Posterior vena cava (tissue), 2 donors: Measurements from ENCODE around the gene TMEM259. TPM values are rescaled to one million over a fixed set of nuclear protein-coding genes. Genes with fewer than 3 reads are reported as not detected.
"Not testable (repeated sequence)": the region's sequence is repeated elsewhere in the genome, so short reads cannot be mapped to it uniquely, and the experiment has no call there.

Source experiments
- DNase-seq: peaks from one replicate; pipeline ENCODE4 v3.0.0-alpha.2; 2020; ENCODE audit warnings: low spot score
- intact Hi-C, 2 donors: fragments of 100-400 bp; cut with DNase I; formaldehyde crosslinking; loops; one replicate each; pipeline versions ENCODE4 v1.14.1 to v1.14.2; 2022 to 2023
- total RNA-seq, 2 donors: library from RNA; stranded (reverse); fragmentation: NEBNext Ultra II Directional; extraction: Animal tissue kit (Norgen Biotek cat#: 25700); gene quantifications; one replicate each; pipeline ENCODE4 v1.2.1, GENCODE V29; 2021
- donor health status: DM: yes; HTN: yes; CAD: no.
- donor health status: DM: yes; HTN: yes; CAD: no.

The TMEM259 gene
- total RNA-seq, 2 donors from 2014 or later, result 96.5 to 99.8 TPM

DNA sequence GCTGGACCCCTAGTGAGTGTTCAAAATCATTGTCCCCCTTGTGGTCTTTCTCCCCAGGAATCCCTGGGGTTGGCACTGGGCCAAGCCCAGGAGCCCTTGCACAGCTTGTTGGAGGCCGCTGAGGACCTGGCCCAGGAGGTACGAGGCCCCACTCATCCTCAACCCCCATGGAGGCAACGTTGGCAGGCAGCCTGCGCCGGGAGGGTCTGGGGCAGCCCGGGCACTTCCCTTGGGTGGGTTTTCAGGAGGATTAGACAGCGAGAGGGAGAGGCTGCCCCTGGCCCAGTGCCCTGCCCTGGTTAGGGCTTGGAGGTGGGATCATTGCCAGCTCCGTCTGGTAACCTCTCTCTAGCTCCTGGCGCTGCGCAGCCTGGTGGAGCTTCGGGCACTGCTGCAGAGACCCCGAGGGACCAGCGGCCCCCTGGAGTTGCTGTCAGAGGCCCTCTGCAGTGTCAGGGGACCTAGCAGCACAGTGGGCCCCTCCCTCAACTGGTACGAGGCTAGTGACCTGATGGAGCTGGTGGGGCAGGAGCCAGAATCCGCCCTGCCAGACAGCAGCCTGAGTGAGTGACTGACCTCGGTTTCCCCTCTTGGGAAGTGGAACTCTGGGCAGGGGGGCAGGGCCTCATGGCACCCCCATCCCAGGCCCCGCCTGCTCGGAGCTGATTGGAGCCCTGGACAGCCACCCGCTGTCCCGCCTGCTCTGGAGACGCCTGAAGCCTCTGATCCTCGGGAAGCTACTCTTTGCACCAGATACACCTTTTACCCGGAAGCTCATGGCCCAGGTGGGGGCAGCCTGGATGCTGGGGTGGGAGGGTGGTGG lies 22.0 kb upstream of the TMEM259 start:
- no peak for DNase-seq

DNA sequence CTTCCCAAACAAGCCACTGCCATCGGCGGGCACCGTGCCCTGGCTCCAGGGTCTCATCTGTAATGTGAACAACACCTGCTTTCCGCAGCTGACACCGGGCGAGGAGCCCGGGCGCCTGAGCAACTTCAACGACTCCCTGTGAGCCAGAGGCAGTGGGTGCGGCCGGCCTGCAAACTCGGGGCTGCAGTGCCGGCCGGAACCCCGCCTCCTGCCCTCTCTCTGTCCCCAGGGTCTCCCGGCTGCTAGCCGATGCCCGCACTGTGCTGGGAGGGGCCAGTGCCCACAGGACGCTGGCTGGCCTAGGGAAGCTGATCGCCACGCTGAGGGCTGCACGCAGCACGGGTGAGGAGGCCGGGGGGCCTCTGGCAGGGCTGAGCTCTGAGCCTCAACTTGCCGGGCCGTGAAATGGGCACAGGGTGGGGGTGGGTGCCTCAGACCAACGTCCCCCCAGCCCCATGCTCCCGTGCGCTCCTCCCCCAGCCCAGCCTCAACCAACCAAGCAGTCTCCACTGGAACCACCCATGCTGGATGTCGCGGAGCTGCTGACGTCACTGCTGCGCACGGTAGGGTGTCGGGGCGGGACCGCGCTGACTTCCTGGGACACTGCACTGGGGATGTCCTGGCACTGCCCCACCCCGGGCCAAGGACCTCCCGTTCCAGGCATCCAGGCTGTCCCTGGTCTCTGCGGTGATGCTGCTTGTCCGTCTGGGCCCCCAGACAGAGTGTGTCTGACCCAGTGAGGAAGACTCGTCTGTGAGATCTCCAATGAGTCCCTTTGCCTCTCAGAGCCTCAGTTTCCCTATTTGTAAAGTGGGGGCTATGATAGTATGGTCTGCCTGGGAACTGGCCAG lies 21.1 kb upstream of the TMEM259 start:
- no peak for DNase-seq
- intact Hi-C loops, result no loop called here

More for the DNA sequence above, 22.0 kb upstream of the TMEM259 start:
- intact Hi-C loops, result no loop called here

DNA sequence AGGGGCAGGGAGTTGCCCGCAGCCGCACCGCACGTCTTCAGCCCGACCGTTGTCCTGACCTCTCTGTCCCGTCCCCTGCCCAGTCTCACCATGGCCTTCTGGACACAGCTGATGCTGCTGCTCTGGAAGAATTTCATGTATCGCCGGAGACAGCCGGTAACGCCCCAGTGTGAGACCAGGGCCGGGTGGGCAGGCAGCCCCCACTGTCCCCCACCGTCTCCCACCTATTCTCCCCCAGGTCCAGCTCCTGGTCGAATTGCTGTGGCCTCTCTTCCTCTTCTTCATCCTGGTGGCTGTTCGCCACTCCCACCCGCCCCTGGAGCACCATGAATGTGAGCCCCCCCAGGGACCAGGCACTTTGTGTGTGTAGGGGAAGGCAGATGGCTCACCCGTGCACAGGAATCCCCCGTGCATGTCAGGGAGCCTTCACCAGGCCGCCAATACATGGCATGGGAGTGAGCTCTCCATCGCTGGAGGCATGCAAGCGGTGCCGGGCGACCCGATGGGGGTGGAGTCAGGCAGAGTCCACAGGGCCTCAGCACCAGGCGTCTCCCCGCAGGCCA lies 20.4 kb upstream of the TMEM259 start:
- intact Hi-C loops, result no loop called here
- no peak for DNase-seq

DNA sequence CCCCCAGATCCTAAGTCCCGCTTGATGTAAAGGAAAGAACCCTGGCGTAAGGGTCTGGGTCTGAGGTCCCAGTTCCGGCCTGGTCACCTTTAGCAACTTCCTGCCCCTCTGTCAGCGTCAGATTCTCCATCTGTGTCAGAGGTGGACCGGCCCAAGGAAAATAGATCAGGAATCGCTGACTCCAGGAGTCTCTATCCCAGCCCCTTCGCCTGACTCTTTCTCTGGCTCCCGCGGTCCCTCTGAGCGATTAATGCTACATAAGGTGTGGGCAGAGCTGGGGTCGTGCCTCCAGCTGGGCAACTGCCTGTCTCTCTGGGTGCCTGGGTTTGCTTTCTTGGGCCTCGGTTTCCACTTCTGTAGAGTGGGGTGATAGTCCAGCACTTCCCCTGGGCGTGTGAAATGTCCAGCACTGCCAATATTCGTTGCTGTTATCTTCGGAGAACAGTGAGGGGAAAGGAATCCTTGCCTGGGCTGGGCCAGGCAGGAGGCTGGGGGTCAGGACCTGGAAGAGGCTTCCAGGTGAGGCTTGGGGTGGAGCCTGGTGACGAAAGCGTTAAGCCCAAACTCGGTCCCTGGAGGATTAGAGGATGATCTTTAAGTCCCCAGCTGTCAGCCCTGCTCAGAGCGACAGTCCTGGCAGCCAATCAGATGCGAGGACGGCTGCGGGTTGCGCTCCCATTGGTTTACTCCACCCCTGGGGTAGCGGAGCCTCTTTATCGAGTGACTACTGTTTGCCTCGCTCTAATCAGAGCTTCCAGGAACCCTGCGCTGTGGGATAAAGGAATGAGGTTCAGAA lies 19.8 kb upstream of the TMEM259 start:
- intact Hi-C loops, result no loop called here
- peak; percentile 95 for DNase-seq

DNA sequence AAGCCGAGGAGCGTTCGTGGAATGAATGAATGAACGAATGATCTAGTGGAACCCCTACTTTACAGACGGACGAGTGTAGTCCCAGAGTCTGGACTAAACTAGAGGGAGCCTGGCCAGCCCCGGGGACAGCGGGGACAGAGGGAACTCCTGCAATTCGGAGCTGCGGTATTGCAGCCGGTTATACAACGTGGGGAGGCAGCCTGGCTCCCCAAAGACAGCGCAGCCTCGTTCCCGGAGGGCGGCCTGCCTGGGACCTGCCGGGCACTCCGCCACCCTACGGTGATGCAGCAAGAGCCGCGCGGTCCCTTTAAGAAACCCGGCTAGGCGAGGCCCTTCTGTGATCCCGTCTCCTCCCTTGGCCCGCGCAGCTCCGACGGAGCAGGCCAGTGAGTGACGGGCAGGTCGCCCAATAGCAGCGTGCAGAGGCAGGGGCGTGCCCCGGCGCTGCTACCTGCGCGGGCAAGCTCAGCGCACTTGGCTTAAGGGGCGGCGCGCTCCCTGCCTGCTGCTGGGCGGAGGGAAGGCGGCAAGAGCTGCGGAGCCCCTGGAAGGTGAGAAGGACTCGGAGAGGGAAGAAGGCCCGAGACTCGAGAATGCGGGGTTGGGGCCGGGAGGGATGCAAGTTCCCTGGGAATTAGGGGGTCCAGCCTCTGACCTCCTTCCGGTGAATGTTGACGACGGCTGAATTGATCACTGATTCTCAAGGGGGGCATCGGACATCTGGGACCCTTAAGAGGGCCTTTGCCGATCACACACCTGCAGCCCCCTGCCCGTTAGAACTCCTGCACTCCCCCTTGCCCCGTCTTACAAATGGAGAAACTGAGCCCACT lies 18.9 kb upstream of the TMEM259 start, which contains the start of gene ABCA7:
ABCA7 (plus strand) TSS at position 462 of the 830 bp plus-strand sequence. CDS start 1,255 bp downstream, outside the sequence.
- DNase-seq, result peak; percentile 99
- intact Hi-C loops, result no loop called here

DNA sequence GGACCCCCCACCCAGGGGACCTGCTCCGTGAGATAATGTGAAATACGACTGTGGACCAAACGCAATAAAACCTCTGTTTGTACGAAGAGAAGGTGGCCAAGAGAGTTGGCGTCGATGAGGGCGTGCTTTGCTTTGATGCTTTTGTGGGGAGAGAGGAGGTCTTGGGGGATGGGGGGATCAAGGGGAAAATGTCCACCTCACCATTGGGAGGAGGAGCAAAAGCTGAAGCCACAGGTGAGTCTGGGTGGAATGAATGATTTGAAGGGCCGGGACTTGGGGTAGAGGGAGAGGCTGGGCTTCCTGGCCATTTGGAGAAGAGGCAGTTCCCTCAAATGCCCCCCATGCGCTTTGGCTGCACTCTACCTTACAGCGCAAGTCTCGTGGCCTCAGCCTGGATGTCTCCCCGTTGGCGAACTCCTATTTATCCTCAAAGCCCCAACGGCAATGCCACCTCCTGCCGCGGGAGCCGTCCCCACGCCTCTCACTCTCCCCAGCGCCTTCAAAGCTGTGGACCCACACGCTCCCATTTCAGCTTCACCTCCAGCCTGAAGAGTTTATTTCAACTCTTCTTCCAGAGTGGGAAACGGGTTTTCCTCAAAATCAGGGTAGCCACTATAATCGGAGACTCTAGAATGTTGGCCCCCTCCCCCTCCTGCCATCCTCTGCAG lies 18.2 kb upstream of the TMEM259 start:
- intact Hi-C loops, result no loop called here
- DNase-seq, result no peak

DNA sequence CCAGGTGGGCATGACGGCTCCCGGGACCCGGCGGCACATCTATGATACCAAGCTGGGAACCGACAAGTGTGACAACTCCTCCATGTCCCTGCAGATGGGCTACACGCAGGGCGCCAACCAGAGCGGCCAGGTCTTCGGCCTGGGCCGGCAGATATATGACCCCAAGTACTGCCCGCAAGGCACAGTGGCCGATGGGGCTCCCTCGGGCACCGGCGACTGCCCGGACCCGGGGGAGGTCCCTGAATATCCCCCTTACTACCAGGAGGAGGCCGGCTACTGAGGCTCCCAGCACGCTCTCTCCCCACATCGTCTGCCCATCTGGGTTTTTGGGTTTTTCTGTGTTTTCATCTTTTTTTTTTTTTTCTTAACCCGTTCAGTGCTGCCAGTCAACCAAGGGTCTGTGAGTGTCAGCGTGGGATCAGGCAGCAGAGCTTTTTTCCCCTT lies 16.7 kb upstream of the TMEM259 start:
- DNase-seq, result no peak
- intact Hi-C loops, result no loop called here

DNA sequence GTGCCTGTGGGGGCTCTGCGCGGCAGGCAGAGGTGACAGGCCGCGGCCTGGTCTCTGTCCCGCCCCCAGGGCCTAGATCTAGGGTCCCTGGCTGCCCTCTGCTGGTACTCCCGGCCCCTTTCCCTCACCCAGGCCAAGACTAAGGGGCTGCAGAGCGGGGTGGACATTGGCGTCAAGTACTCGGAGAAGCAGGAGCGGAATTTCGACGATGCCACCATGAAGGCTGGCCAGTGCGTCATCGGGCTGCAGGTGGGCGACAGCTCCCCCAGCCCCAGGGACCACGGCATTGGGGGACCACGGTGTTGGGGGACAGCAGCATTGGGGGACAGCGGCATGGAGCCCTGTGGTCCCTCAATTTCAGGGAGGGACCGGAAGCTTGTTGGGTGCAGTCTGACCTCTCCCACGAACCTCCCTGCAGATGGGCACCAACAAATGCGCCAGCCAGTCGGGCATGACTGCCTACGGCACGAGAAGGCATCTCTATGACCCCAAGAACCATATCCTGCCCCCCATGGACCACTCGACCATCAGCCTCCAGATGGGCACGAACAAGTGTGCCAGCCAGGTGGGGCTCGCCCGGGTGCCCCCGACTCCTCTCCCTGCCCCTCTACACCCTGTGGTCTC lies 15.2 kb upstream of the TMEM259 start:
- intact Hi-C loops, result no loop called here
- no peak for DNase-seq

DNA sequence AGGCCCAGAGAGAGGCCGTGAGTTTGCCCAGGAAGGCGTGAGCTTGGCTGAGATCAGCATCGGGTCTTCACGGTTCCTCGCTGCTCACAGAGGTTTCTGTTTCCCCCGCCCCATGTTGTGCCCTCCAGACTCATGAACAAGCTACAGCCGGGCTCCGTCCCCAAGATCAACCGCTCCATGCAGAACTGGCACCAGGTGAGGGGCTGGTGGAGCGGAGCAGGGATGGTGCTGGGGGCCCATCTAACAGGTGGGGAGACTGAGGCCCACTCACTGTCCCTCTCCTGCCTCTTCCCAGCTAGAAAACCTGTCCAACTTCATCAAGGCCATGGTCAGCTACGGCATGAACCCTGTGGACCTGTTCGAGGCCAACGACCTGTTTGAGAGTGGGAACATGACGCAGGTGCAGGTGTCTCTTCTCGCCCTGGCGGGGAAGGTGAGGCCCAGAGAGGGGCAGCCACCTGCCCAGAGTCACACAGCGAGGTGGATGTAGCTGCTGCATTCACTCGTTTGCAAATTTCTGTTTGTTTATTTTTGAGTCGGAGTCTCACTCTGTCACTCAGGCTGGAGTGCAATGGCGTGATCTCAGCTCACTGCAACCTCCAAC lies 11.4 kb upstream of the TMEM259 start:
- intact Hi-C loops, result no loop called here
- DNase-seq, result no peak

DNA sequence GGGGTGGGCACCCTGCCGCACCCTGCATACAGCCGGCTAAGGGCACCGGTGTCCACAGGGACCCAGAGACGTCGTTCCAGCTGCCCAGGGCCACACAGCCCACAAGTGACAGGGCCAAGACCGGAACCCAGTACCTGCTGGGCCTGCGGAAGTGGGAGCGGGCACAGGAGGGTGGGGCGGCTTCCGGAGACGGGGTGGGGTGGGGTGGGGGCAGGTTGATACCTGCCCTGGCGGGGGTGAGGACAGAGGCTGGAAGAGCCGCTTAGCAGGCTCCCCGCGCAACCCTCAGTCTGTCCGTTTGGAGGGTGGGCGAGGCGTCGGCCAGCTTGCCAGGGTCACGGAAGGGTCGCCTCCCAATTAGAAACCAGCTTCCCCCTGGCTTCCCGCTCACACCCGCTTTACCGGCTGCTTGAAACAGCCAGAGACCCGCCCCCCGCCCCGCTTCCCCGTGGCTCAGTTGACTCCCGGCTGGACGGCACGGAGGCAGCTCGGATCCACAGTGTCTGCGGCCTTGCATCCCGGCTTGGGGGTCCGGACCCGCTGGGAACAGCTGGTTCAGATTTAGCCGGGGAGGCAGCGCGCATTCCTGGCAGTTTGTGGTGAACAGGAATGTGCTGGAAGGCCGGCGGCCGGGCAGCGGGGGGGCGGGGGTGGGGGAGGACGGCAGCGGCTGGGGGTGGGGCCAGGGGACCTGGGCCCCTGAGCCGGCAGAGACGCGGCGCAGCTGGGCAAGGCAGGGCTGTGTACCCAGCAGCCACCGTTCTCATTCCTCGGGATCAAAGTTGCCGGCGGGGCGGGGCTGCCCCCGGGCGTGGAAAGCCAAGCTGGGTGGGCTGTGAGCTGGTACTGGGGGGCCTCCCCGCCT lies 7.4 kb upstream of the TMEM259 start:
- DNase-seq, result peak; percentile 92
- intact Hi-C loops, result no loop called here

DNA sequence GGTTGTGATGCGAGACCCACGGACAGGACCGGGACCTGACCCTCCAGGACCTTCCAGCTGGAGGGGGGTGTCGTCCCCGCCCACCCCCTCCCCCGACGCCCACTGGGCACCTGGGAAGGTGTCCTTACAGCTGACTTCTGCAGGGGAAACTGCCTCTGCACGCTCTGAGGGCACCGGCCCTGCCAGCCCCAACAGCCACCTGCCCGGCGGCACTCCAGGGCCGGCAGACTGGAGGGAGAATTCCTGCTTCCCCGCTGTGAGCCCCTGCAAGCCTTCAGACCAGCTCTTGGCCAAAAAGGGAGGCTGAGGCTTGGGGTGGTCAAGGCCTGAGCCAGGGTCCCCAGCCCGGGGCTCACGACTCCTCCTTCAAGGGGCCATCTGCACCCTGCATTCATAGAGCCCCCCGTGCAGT lies 6.7 kb upstream of the TMEM259 start:
- no peak for DNase-seq
- intact Hi-C loops, result no loop called here

DNA sequence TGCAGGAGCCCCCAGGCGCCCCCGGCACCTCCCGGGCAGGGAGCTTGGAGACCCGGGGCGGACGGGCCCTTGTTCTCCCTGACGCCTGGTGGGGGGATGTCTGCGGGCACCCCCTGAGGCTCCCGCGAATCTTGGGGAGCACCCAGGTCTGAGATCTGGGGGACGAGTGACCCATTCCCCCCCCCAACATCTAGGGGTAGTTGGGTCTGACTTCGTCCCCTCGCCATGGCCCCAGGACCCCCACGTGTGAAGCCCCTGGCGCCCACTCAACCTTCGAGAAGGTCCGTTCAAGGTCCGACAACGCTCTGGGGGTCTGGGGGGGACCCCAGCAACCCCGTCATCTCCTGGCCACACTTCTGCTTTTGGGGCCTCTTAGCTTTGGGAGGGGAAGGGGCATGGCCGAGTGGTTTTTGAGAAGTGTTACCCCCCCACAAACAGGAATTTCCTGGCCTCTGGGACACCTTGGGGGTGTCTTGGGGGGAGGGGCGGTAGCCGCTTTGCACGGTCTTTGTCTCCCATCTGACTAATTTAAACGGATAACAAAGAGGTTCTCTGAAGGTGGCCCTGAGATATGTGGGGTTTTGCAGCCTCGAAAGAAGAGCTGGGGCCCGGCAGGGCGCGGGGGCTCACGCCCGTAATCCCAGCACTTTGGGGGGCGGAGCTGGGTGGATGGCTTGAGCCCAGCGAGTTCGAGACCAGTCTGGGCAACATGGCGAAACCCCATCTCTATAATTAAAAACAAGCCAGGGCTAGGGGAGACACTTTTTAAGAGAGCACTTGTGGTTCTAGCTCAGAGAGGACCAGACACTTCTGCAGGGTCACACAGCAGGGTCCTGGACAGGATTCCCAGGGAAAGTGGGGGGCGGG lies 6.1 kb upstream of the TMEM259 start:
- intact Hi-C loops, result no loop called here
- no peak for DNase-seq

DNA sequence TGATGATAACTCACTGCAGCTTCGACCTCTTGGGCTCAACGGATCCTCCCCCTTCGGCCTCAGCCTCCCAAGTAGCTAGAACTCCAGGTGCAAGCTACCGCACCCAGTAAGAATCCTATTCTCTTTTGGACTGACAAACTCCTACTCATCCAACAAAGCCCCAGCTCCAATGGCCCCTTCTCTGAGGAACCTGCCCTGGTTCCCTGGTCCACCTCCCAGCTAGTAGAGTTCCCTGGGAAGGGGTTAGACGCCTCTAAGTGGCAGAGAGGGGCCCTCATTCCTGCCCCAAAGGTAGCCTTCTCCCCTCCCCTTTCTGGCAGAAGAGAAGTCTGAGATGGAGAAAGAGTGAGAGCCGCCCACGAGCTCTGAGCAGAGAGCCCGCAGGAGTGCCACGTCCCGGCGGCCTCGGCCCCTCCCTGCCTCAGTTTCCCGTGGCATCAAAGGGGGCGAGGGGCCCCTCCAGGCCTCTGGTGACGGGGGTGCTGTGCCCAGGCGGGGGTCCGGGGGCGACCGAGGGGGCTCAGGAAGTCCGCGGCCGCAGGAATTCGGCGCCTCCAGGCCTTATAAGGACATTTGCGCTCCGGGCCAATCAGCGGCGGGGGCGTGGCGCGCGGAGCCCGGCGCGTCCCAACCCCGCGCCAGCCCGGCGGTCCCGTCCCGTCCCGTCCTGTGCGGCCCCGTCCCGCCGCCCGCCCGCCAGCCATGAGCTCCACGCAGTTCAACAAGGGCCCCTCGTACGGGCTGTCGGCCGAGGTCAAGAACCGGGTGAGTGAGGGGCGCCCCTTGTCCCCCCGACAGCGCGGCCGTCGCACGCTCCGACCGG lies 5.2 kb upstream of the TMEM259 start, which contains the start of gene CNN2:
CNN2 (plus strand) TSS at position 649 of the 823 bp plus-strand sequence; CDS start at position 703, 54 bp downstream.
- peak; percentile 94 for DNase-seq
- intact Hi-C loops, result no loop called here

DNA sequence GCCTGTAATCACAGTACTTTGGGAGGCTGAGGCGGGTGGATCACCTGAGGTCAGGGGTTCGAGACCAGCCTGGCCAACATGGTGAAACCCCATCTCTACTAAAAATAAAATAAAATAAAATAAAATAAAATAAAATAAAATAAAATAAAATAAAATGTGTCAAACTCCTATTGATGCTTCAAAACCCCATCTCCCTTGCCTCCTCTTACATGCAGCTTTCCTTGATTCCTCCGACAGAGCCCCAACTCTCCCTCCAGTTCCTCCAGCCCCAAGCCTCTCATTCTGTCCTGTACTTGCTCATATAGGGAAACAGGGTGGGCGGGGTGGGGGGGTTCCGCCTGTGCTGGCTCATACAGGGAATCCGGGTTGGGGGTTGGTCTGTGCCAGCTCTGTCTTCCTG lies 4.2 kb upstream of the TMEM259 start:
- DNase-seq, intact Hi-C loops: not testable (repeated sequence)
